ENCODE data around the gene PRR33.

Gene PRR33

GRCh38 chr11:1853376-1854131 lies 38.1 kb downstream of the PRR33 start:
- Histone ChIP-seq H3K4me1 (ENCODE audit: low read depth, poor library complexity, severe bottlenecking) (peaks cover 35% of the 10 kb centered on the region), H3K4me2 (peak overlapping the region; percentile 86; the same call in 1 of the 2 replicates), H3K9ac (no peak overlapping the region), H4K20me1 (ENCODE audit: insufficient read depth) (no peaks in the 10 kb centered on the region), H3K36me3 (ENCODE audit: insufficient read depth) (no peaks in the 10 kb centered on the region), H3K27me3 (ENCODE audit: insufficient read depth, low read depth) (peaks cover 61% of the 10 kb centered on the region), H3K27ac (no peak overlapping the region; the same call in 1 of the 2 replicates), H3K79me2 (ENCODE audit: insufficient read depth, low read depth) (no peaks in the 10 kb centered on the region), H2AFZ (ENCODE audit: low read depth) (no peak overlapping the region), H3K4me3 (IDR thresholded peaks at IDR 0.05; ENCODE audit: insufficient read depth, low read depth, low read length) (no peak overlapping the region)
- TF ChIP-seq CTCF (conservative IDR thresholded peaks at IDR 0.05; ENCODE audit: low read depth, low read length) = no peak

- peak within 1 kb of the TSS; percentile 47 for H2AFZ ChIP-seq (ENCODE audit: low read depth)
- no peaks in the 10 kb centered on the region for H4K20me1 ChIP-seq (ENCODE audit: insufficient read depth)
- H3K79me2 ChIP-seq (ENCODE audit: insufficient read depth, low read depth) = no peaks in the 10 kb centered on the region
- no peak within 1 kb of the TSS for H3K4me3 ChIP-seq (IDR thresholded peaks at IDR 0.05; ENCODE audit: insufficient read depth, low read depth, low read length)
- peak within 1 kb of the TSS; percentile 25; the same call in 1 of the 2 replicates for H3K9ac ChIP-seq
- TF ChIP-seq CTCF (conservative IDR thresholded peaks at IDR 0.05; ENCODE audit: low read depth, low read length) = no peak
- peaks cover 61% of the 10 kb centered on the region for H3K27me3 ChIP-seq (ENCODE audit: insufficient read depth, low read depth)
- peak within 1 kb of the TSS; percentile 56 for H3K27ac ChIP-seq
- H3K4me1 ChIP-seq (ENCODE audit: low read depth, poor library complexity, severe bottlenecking) = peaks cover 35% of the 10 kb centered on the region
- H3K4me2 ChIP-seq = peak within 1 kb of the TSS; percentile 86
- no peaks in the 10 kb centered on the region for H3K36me3 ChIP-seq (ENCODE audit: insufficient read depth)
These were observed 38.8 kb downstream of the PRR33 start, which contains the start of gene LSP1 for GRCh38 chr11:1852877-1853276. TSS of gene LSP1 (plus strand) at chr11:1853084. CDS start at chr11:1853145, 61 bp downstream.

- H3K4me3 ChIP-seq (IDR thresholded peaks at IDR 0.05; ENCODE audit: insufficient read depth, low read depth, low read length) = no peak overlapping the region
- peak overlapping the region; percentile 86 for H3K4me2 ChIP-seq
- TF ChIP-seq CTCF (conservative IDR thresholded peaks at IDR 0.05; ENCODE audit: low read depth, low read length) = no peak
- no peaks in the 10 kb centered on the region for H3K79me2 ChIP-seq (ENCODE audit: insufficient read depth, low read depth)
- H3K9ac ChIP-seq = peak overlapping the region; percentile 25; the same call in 1 of the 2 replicates
- no peaks in the 10 kb centered on the region for H4K20me1 ChIP-seq (ENCODE audit: insufficient read depth)
- no peaks in the 10 kb centered on the region for H3K36me3 ChIP-seq (ENCODE audit: insufficient read depth)
- H3K27ac ChIP-seq = peak overlapping the region; percentile 56
- H3K4me1 ChIP-seq (ENCODE audit: low read depth, poor library complexity, severe bottlenecking) = peaks cover 35% of the 10 kb centered on the region
- H2AFZ ChIP-seq (ENCODE audit: low read depth) = peak overlapping the region; percentile 47; the same call in 1 of the 2 replicates
- peaks cover 62% of the 10 kb centered on the region for H3K27me3 ChIP-seq (ENCODE audit: insufficient read depth, low read depth)
These were observed 39.3 kb downstream of the PRR33 start for GRCh38 chr11:1852271-1852876.

GRCh38 chr11:1851468-1852180 lies 40.1 kb downstream of the PRR33 start:
- no peaks in the 10 kb centered on the region for H3K36me3 ChIP-seq (ENCODE audit: insufficient read depth)
- H3K79me2 ChIP-seq (ENCODE audit: insufficient read depth, low read depth) = no peaks in the 10 kb centered on the region
- H3K4me2 ChIP-seq = peak overlapping the region; percentile 86; the same call in 1 of the 2 replicates
- peaks cover 61% of the 10 kb centered on the region for H3K27me3 ChIP-seq (ENCODE audit: insufficient read depth, low read depth)
- H3K4me1 ChIP-seq (ENCODE audit: low read depth, poor library complexity, severe bottlenecking) = peaks cover 35% of the 10 kb centered on the region
- H3K27ac ChIP-seq = peak overlapping the region; percentile 56
- TF ChIP-seq CTCF (conservative IDR thresholded peaks at IDR 0.05; ENCODE audit: low read depth, low read length) = no peak
- no peak overlapping the region for H3K4me3 ChIP-seq (IDR thresholded peaks at IDR 0.05; ENCODE audit: insufficient read depth, low read depth, low read length)
- no peak overlapping the region for H2AFZ ChIP-seq (ENCODE audit: low read depth)
- no peaks in the 10 kb centered on the region for H4K20me1 ChIP-seq (ENCODE audit: insufficient read depth)
- H3K9ac ChIP-seq = no peak overlapping the region
